IPS DF 6.9 (cell line): Measurements from ENCODE around the gene GTPBP6.
"Not testable (repeated sequence)": the region's sequence is repeated elsewhere in the genome, so short reads cannot be mapped to it uniquely, and the experiment has no call there.

Experiments
- DNase-seq: peaks from one replicate; pipeline ENCODE4 v3.0.0-alpha.2; 2013; ENCODE audit warnings: low read depth, low spot score
- H3K27ac ChIP-seq: one replicate; pipeline ENCODE4 v1.5.1; 2013; ENCODE audit warnings: low read length, control low read depth
- H3K27me3 ChIP-seq: 2 replicates; pipeline ENCODE4 v1.6.1; 2013; ENCODE audit warnings: mild to moderate bottlenecking, low read length; ENCODE audit not compliant: control insufficient read depth, insufficient read depth
- H3K36me3 ChIP-seq: 2 replicates; pipeline ENCODE4 v1.6.1; 2013; ENCODE audit warnings: low read length; ENCODE audit not compliant: control insufficient read depth, insufficient read depth
- H3K4me1 ChIP-seq: 2 replicates; pipeline ENCODE4 v1.6.1; 2013; ENCODE audit warnings: low read length; ENCODE audit not compliant: control insufficient read depth, insufficient read depth
- H3K4me3 ChIP-seq: 2 replicates; pipeline ENCODE4 v1.5.1; 2013; ENCODE audit warnings: mild to moderate bottlenecking, low read length
- H3K9me3 ChIP-seq: 2 replicates; pipeline ENCODE4 v1.6.1; 2013; ENCODE audit warnings: low read length, inconsistent platforms; ENCODE audit not compliant: control insufficient read depth, insufficient read depth
- WGBS: extraction: QIAGEN DNeasy Blood & Tissue Kit; methylation state at CpG from one replicate; pipeline ENCODE4 v1.1.7; 2013; ENCODE audit warnings: mixed read lengths, missing lambda C conversion rate; ENCODE audit not compliant: insufficient read length, insufficient coverage; 5-methylcytosine and 5-hydroxymethylcytosine counted together

Gene GTPBP6

GRCh38 chrX:275476-275966 is 43.1 kb downstream of the GTPBP6 start:
- DNase-seq: no peak
- H3K4me3 ChIP-seq: peak overlapping the region; percentile 58; the same call in 1 of the 2 replicates
- no peaks in the 10 kb centered on the region for H3K27me3 ChIP-seq
- 0 out of 2 replicates have a peak, but pooled peaks cover 3% of the 10 kb centered on the region for H3K4me1 ChIP-seq
- H3K27ac ChIP-seq: no peak overlapping the region
- no peaks in the 10 kb centered on the region for H3K36me3 ChIP-seq
- no CpG with 5 or more reads among the region's 32 CpGs for WGBS
- H3K9me3 ChIP-seq: no peaks in the 10 kb centered on the region

- Histone ChIP-seq H3K4me1 (0 out of 2 replicates have a peak, but pooled peaks cover 3% of the 10 kb centered on the region), H3K27ac (no peak overlapping the region), H3K9me3 (no peaks in the 10 kb centered on the region), H3K4me3 (peak overlapping the region; percentile 58; the same call in 1 of the 2 replicates), H3K27me3 (no peaks in the 10 kb centered on the region), H3K36me3 (no peaks in the 10 kb centered on the region)
- DNase-seq: peak; percentile 47
- no CpG with 5 or more reads among the region's 16 CpGs for WGBS
Observed at GRCh38 chrX:274904-275475, 43.6 kb downstream of the GTPBP6 start.

- no peaks in the 10 kb centered on the region for H3K9me3 ChIP-seq
- no peaks in the 10 kb centered on the region for H3K36me3 ChIP-seq
- DNase-seq: no peak
- H3K27ac ChIP-seq: no peak overlapping the region
- WGBS: no CpG with 5 or more reads among the region's 21 CpGs
- no peaks in the 10 kb centered on the region; the same call in 1 of the 2 replicates for H3K4me1 ChIP-seq
- no peaks in the 10 kb centered on the region for H3K27me3 ChIP-seq
- no peak overlapping the region for H3K4me3 ChIP-seq
Observed at GRCh38 chrX:270848-271367, 47.7 kb downstream of the GTPBP6 start.

- no peaks in the 10 kb centered on the region for H3K9me3 ChIP-seq
- H3K4me1 ChIP-seq: no peaks in the 10 kb centered on the region; the same call in 1 of the 2 replicates
- DNase-seq: no peak
- no peaks in the 10 kb centered on the region; the same call in 1 of the 2 replicates for H3K27me3 ChIP-seq
- no peaks in the 10 kb centered on the region for H3K36me3 ChIP-seq
- H3K27ac ChIP-seq: no peak overlapping the region
- no peak overlapping the region for H3K4me3 ChIP-seq
- no CpG with 5 or more reads among the region's 33 CpGs for WGBS
Observed at GRCh38 chrX:267771-268261, 50.8 kb downstream of the GTPBP6 start.

GRCh38 chrX:265502-265901 is 53.1 kb downstream of the GTPBP6 start:
- Histone ChIP-seq H3K27ac (no peak overlapping the region), H3K4me1 (no peaks in the 10 kb centered on the region; the same call in 1 of the 2 replicates), H3K36me3 (no peaks in the 10 kb centered on the region), H3K27me3 (no peaks in the 10 kb centered on the region; the same call in 1 of the 2 replicates), H3K4me3 (no peak overlapping the region), H3K9me3 (no peaks in the 10 kb centered on the region)
- no peak for DNase-seq
- WGBS: no CpG with 5 or more reads among the region's 8 CpGs

GRCh38 chrX:264634-265455 is 53.8 kb downstream of the GTPBP6 start:
- H3K4me1 ChIP-seq: no peaks in the 10 kb centered on the region; the same call in 1 of the 2 replicates

GRCh38 chrX:264006-264405 is 54.6 kb downstream of the GTPBP6 start:
- H3K27ac ChIP-seq, H3K9me3 ChIP-seq, DNase-seq, H3K4me3 ChIP-seq, H3K27me3 ChIP-seq, H3K36me3 ChIP-seq, H3K4me1 ChIP-seq: not testable (repeated sequence)
- no CpG with 5 or more reads among the region's 16 CpGs for WGBS

More at GRCh38 chrX:264634-265455, 53.8 kb downstream of the GTPBP6 start:
- no peaks in the 10 kb centered on the region; the same call in 1 of the 2 replicates for H3K27me3 ChIP-seq
- WGBS: no CpG with 5 or more reads among the region's 16 CpGs
- no peak for DNase-seq
- no peak overlapping the region for H3K27ac ChIP-seq
- no peaks in the 10 kb centered on the region for H3K9me3 ChIP-seq
- H3K36me3 ChIP-seq: no peaks in the 10 kb centered on the region
- no peak overlapping the region for H3K4me3 ChIP-seq

- no peaks in the 10 kb centered on the region for H3K9me3 ChIP-seq
- no peaks in the 10 kb centered on the region; the same call in 1 of the 2 replicates for H3K27me3 ChIP-seq
- no peak overlapping the region for H3K4me3 ChIP-seq
- no peak for DNase-seq
- peaks cover 2% of the 10 kb centered on the region; the same call in 1 of the 2 replicates for H3K4me1 ChIP-seq
- H3K27ac ChIP-seq: no peak overlapping the region
- H3K36me3 ChIP-seq: no peaks in the 10 kb centered on the region
- no CpG with 5 or more reads among the region's 13 CpGs for WGBS
Observed at GRCh38 chrX:262381-262909, 56.2 kb downstream of the GTPBP6 start.

GRCh38 chrX:261919-262352 is 56.7 kb downstream of the GTPBP6 start:
- Histone ChIP-seq H3K27me3 (no peaks in the 10 kb centered on the region; the same call in 1 of the 2 replicates), H3K36me3 (no peaks in the 10 kb centered on the region), H3K4me1 (peaks cover 2% of the 10 kb centered on the region; the same call in 1 of the 2 replicates), H3K27ac (no peak overlapping the region), H3K4me3 (no peak overlapping the region), H3K9me3 (no peaks in the 10 kb centered on the region)
- no CpG with 5 or more reads among the region's 12 CpGs for WGBS
- DNase-seq: no peak
